ENCODE data around the gene ABCB8.

Gene ABCB8

DNA sequence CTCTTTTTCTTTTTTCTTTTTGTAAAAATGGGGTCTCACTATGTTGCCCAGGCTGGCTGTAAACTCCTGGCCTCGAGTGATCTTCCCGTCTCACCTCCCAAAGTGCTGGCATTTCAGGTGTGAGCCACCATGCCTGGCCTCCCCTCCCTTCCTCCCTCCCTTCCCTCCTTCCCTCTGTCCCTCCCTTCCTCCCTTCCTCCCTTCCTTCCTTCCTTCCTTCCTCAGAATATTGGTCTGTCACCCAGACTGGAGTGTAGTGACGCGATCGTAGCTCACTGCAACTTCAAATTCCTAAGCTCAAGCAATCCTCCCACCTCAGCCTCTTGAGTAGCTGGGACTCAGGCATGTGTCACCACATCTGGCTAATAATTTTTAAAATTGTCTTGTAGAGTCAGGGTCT is 66.4 kb downstream of the ABCB8 start:
- H3K9me3 ChIP-seq, result no peaks in the 10 kb centered on the region
- H3K4me3 ChIP-seq, result no peak overlapping the region
- H3K4me1 ChIP-seq, result peaks cover 90% of the 10 kb centered on the region
- H3K27ac ChIP-seq, result no peak overlapping the region
- H3K27me3 ChIP-seq, result no peaks in the 10 kb centered on the region; the same call in 1 of the 2 replicates
- peak overlapping the region; percentile 13 for H3K4me2 ChIP-seq
- H3K36me3 ChIP-seq, result peaks cover 10% of the 10 kb centered on the region; the same call in 1 of the 2 replicates
- TF ChIP-seq Cebpa-rat (IDR thresholded peaks at IDR 0.05), result no peak
- H4K20me1 ChIP-seq, result peaks cover 99% of the 10 kb centered on the region
- 0 out of 2 replicates have a peak overlapping the region, but pooled peaks have one; percentile 30 for H3K9ac ChIP-seq

DNA sequence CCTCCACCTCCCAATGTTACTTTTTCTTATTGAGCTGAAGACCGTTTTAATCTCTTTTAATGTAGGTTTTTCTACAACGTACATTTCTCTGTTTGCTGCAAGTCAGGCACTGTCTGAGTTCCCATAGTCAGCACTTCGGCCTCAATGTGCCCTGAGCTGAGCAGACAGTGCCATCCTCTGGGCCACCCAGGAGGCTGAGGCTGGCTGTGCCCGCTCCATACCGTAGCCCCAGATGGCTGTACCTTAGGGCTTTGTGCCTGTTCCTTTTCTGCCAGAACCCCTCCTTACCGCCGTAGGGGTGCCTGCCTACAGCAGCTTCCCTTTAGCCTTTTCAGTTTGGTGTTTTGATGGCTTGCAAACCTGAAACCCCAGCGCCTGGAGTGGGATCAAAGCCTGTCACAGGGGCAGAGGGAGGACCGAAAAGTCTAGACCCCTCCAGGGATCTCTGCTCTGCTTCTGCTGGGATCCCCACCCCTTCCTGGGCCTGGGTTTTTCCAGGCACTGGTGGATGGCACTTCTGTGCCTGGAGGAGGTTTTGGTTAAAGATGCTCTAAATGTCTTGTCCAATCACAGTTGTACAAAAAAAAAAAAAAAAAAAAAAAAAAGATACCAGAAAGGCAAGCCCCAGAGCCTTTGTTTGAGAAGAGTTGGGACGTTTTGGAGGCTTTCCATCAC is 67.0 kb downstream of the ABCB8 start:
- Histone ChIP-seq H4K20me1 (peaks cover 99% of the 10 kb centered on the region), H3K9me3 (no peaks in the 10 kb centered on the region), H3K27ac (peak overlapping the region; percentile 4; the same call in 1 of the 2 replicates), H3K36me3 (peaks cover 15% of the 10 kb centered on the region; the same call in 1 of the 2 replicates), H3K4me1 (peaks cover 90% of the 10 kb centered on the region), H3K4me2 (peak overlapping the region; percentile 13), H3K27me3 (no peaks in the 10 kb centered on the region), H3K4me3 (no peak overlapping the region), H3K9ac (0 out of 2 replicates have a peak overlapping the region, but pooled peaks have one; percentile 30)
- TF ChIP-seq Cebpa-rat (IDR thresholded peaks at IDR 0.05), result no peak

DNA sequence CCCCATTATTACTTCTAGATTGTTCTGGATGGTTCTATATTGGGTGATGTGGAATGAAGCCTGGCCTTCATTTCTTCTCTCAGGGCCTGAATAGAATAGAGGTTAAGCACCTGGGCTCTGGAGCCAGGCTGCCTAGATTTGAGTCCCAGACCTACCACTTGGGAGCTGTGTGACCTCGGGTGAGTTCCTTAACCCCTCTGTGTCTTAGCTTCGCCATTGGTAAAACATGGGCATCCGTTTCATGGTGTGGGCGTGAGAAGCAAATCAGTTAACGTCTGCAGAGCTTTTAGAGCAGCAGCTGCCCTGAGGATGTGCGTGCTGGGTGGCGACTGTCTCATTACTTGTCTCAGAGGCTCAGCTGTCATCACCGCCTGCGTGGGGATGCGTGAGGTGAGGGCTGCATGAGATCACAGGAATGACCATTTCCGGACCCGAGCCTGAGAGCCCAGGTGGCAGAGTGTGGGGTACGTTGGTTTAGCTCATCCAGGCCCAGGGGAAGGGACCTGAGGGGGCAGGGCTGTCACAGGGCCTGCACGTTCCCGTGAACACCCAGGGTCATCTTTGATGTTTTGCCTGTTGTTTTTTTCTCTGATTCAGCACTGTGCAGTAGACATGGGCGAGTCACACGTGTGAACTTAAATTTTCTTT is 67.7 kb downstream of the ABCB8 start:
- Histone ChIP-seq H3K9ac (no peak overlapping the region), H3K4me1 (peaks cover 94% of the 10 kb centered on the region), H3K36me3 (peaks cover 17% of the 10 kb centered on the region; the same call in 1 of the 2 replicates), H3K4me3 (no peak overlapping the region), H3K27me3 (no peaks in the 10 kb centered on the region), H3K4me2 (0 out of 2 replicates have a peak overlapping the region, but pooled peaks have one; percentile 2), H4K20me1 (peaks cover 99% of the 10 kb centered on the region), H3K9me3 (no peaks in the 10 kb centered on the region), H3K27ac (no peak overlapping the region)
- no peak for TF ChIP-seq Cebpa-rat (IDR thresholded peaks at IDR 0.05)
